IMR-90 (cell line): ENCODE results near the gene XRCC4. TPM values are rescaled to one million over a fixed set of nuclear protein-coding genes. Genes with fewer than 3 reads are reported as not detected.

ENCODE experiments used
- ATAC-seq: fragments of 200-7000 bp; cut with Tn5 transposase; 2 replicates; pipeline ENCODE4 v1.9.1; 2020; ENCODE audit warnings: low read depth, mild to moderate bottlenecking, moderate library complexity
- BruUV-seq: library from RNA; stranded (reverse); fragments of 400-500 nt; replicated peaks from 2 replicates; lab custom pipeline; 2021; lab: Mats Ljungman, UMichigan
- CTCF ChIA-PET: fragments of 300-600 bp; formaldehyde crosslinking; extraction: SDS; loops from one replicate; lab custom pipeline; 2021; ENCODE audit warnings: antibody characterized with exemption; lab: Yijun Ruan, JAX
- POLR2A ChIA-PET: fragments of 300-600 bp; sonication (Branson Sonifier 250); formaldehyde crosslinking; loops from one replicate; lab custom pipeline; 2022; ENCODE audit warnings: antibody characterized with exemption; ENCODE audit not compliant: unreplicated experiment; lab: Charles Lee
- DNase-seq: peaks from one replicate; pipeline ENCODE4 v3.0.0; 2013
- H2AFZ ChIP-seq: replicated peaks from 2 replicates; pipeline ENCODE3; 2013; ENCODE audit warnings: low read length, mild to moderate bottlenecking; ENCODE audit not compliant: poor library complexity
- H2AK5ac ChIP-seq: 2 replicates; pipeline ENCODE4 v1.6.1; 2013; ENCODE audit warnings: low read depth, low read length, inconsistent platforms
- H2AK9ac ChIP-seq: replicated peaks from 2 replicates; pipeline ENCODE3; 2013; ENCODE audit warnings: mild to moderate bottlenecking, low read depth, low read length, moderate library complexity; ENCODE audit not compliant: poor library complexity
- H2BK120ac ChIP-seq: 2 replicates; pipeline ENCODE4 v1.6.1; 2013; ENCODE audit warnings: low read depth, low read length, inconsistent platforms
- H2BK15ac ChIP-seq: 3 replicates; pipeline ENCODE4 v1.6.1; 2013; ENCODE audit warnings: low read depth, low read length, inconsistent platforms
- H2BK20ac ChIP-seq: 2 replicates; pipeline ENCODE4 v1.6.1; 2013; ENCODE audit warnings: low read depth, mild to moderate bottlenecking, inconsistent platforms, low read length, moderate library complexity
- H2BK5ac ChIP-seq: 2 replicates; pipeline ENCODE4 v1.6.1; 2013; ENCODE audit warnings: mild to moderate bottlenecking, low read depth, low read length, inconsistent platforms; ENCODE audit not compliant: poor library complexity, severe bottlenecking
- H3K14ac ChIP-seq: replicated peaks from 2 replicates; pipeline ENCODE4 v1.6.1; 2013; ENCODE audit warnings: low read depth, low read length, inconsistent platforms
- H3K18ac ChIP-seq: 2 replicates; pipeline ENCODE4 v1.6.1; 2013; ENCODE audit warnings: low read depth, low read length, control low read depth
- H3K23ac ChIP-seq: 2 replicates; pipeline ENCODE4 v1.6.1; 2013; ENCODE audit warnings: low read depth, low read length, inconsistent platforms
- H3K27ac ChIP-seq: 2 replicates; pipeline ENCODE4 v1.5.1; 2013; ENCODE audit warnings: mild to moderate bottlenecking, control low read depth, low read length; ENCODE audit not compliant: insufficient read depth
- H3K27me3 ChIP-seq: 2 replicates; pipeline ENCODE4 v1.6.1; 2013; ENCODE audit warnings: low read length; ENCODE audit not compliant: control insufficient read depth, insufficient read depth
- H3K36me3 ChIP-seq: 2 replicates; pipeline ENCODE4 v1.6.1; 2013; ENCODE audit warnings: low read length, mixed read lengths; ENCODE audit not compliant: control insufficient read depth, insufficient read depth
- H3K4ac ChIP-seq: 2 replicates; pipeline ENCODE4 v1.6.1; 2013; ENCODE audit warnings: low read depth, low read length, inconsistent platforms
- H3K4me1 ChIP-seq: 2 replicates; pipeline ENCODE4 v1.6.1; 2013; ENCODE audit warnings: low read length, mixed read lengths; ENCODE audit not compliant: control insufficient read depth, insufficient read depth
- H3K4me2 ChIP-seq: 2 replicates; pipeline ENCODE4 v1.6.1; 2013; ENCODE audit warnings: low read depth, mild to moderate bottlenecking, control low read depth, low read length, moderate library complexity
- H3K4me3 ChIP-seq: 2 replicates; pipeline ENCODE4 v1.5.1; 2013; ENCODE audit warnings: low read depth, mild to moderate bottlenecking, control low read depth, low read length, moderate library complexity; ENCODE audit not compliant: insufficient read depth
- H3K56ac ChIP-seq: 2 replicates; pipeline ENCODE4 v1.6.1; 2013; ENCODE audit warnings: low read length, inconsistent platforms; ENCODE audit not compliant: insufficient read depth; ENCODE audit errors: extremely low read depth
- H3K79me1 ChIP-seq, 2 experiments: 2 replicates each; pipeline ENCODE4 v1.6.1; 2013; ENCODE audit warnings: low read length in 2 of 2, inconsistent platforms in 1 of 2, low read depth in 1 of 2
- H3K9ac ChIP-seq: 2 replicates; pipeline ENCODE4 v1.6.1; 2013; ENCODE audit warnings: low read depth, low read length, control low read depth
- H3K9me1 ChIP-seq: 2 replicates; pipeline ENCODE4 v1.6.1; 2013; ENCODE audit warnings: low read length, inconsistent platforms; ENCODE audit not compliant: insufficient read depth
- H3K9me3 ChIP-seq: 2 replicates; pipeline ENCODE4 v1.6.1; 2013; ENCODE audit warnings: low read length; ENCODE audit not compliant: control insufficient read depth, insufficient read depth
- H4K20me1 ChIP-seq: 2 replicates; pipeline ENCODE4 v1.6.1; 2013; ENCODE audit warnings: low read length, inconsistent platforms; ENCODE audit not compliant: insufficient read depth
- H4K5ac ChIP-seq: 2 replicates; pipeline ENCODE4 v1.6.1; 2013; ENCODE audit warnings: mild to moderate bottlenecking, low read depth, low read length, control low read depth
- H4K8ac ChIP-seq, 2 experiments: 2 replicates each; pipeline ENCODE4 v1.6.1; 2013; ENCODE audit warnings: low read depth in 2 of 2, low read length in 2 of 2, control low read depth in 1 of 2, inconsistent platforms in 1 of 2
- H4K91ac ChIP-seq: 2 replicates; pipeline ENCODE4 v1.6.1; 2013; ENCODE audit warnings: low read depth, low read length, inconsistent platforms; ENCODE audit not compliant: insufficient read depth
- CHD1 ChIP-seq: IDR thresholded peaks from 2 replicates; pipeline ENCODE4 v1.6.1; 2012; ENCODE audit warnings: low read depth, low read length, improper control_type of control experiment
- NFE2L2 ChIP-seq: fragments of 150-350 bp; IDR thresholded peaks from 2 replicates; pipeline ENCODE4 v1.6.1; 2016; ENCODE audit warnings: low read depth, mild to moderate bottlenecking, low read length
- POLR2A ChIP-seq: IDR thresholded peaks from 2 replicates; pipeline ENCODE4 v1.6.1; 2012; ENCODE audit warnings: mild to moderate bottlenecking, low read depth, low read length
- SMC3 ChIP-seq: fragments of 150-350 bp; IDR thresholded peaks from 2 replicates; pipeline ENCODE4 v1.6.1; 2016; ENCODE audit warnings: low read depth, mild to moderate bottlenecking, antibody characterized with exemption, low read length, moderate library complexity
- dilution Hi-C: fragments of 300-500 bp; cut with HindIII; formaldehyde crosslinking; loops from one replicate; pipeline ENCODE4 v1.14.3; 2018; ENCODE audit warnings: low sequenced_read_pairs; ENCODE audit not compliant: unreplicated experiment
- in situ Hi-C: fragments of 300-500 bp; cut with MboI; formaldehyde crosslinking; loops from 3 replicates; pipeline ENCODE4 v1.14.3; 2019; ENCODE audit warnings: low sequenced_read_pairs, inconsistent platforms, mixed read lengths
- intact Hi-C: fragments of 100-400 bp; cut with micrococcal nuclease; formaldehyde crosslinking; loops from 2 replicates; pipeline ENCODE4 v1.10.0; 2022
- polyA plus RNA-seq, 3 experiments: library from polyadenylated mRNA; depleted of rRNA; stranded (reverse); fragments of >200 nt; gene quantifications; 2 replicates each; pipeline ENCODE4 v1.2.3, GENCODE V29; 2012; ENCODE audit warnings: low replicate concordance in 1 of 3
- total RNA-seq: library from RNA; depleted of rRNA; stranded (reverse); fragments of >200 nt; gene quantifications from 2 replicates; pipeline ENCODE4 v1.2.3, GENCODE V29; 2012

XRCC4 gene
- total and polyA plus RNA-seq, 2 of the 4 experiments (the other 2 are of a cell fraction), result 3.5 to 4.7 TPM

GRCh38 chr5:83172655-83173054 is 95.3 kb downstream of the XRCC4 start:
- Histone ChIP-seq H3K4me1 (no peaks in the 10 kb centered on the region), H2BK120ac (no peak overlapping the region), H2AK5ac (no peak overlapping the region), H3K9me1 (no peaks in the 10 kb centered on the region), H3K4me2 (no peak overlapping the region), H2BK15ac (no peak overlapping the region), H3K27ac (no peak overlapping the region), H2BK20ac (no peak overlapping the region), H3K4me3 (no peak overlapping the region), H3K4ac (no peak overlapping the region), H3K36me3 (no peaks in the 10 kb centered on the region), H3K56ac (no peak overlapping the region), H3K18ac (no peak overlapping the region), H2AFZ (no peak overlapping the region), H4K8ac (no peak overlapping the region), H2AK9ac (no peak overlapping the region), H4K20me1 (no peaks in the 10 kb centered on the region), H4K91ac (no peak overlapping the region), H2BK5ac (no peak overlapping the region), H3K9ac (no peak overlapping the region), H3K23ac (no peak overlapping the region), H3K9me3 (no peaks in the 10 kb centered on the region), H3K79me1 (no peaks in the 10 kb centered on the region), H3K14ac (no peak overlapping the region), H3K27me3 (no peaks in the 10 kb centered on the region), H4K5ac (no peak overlapping the region)
- CTCF ChIA-PET, result no interaction called here
- intact Hi-C loops, result no loop called here
- BruUV-seq, result no TSS peak
- ATAC-seq (no peak), DNase-seq (no peak)
- TF ChIP-seq POLR2A (no peak), NFE2L2 (no peak), SMC3 (no peak), CHD1 (no peak)
- in situ Hi-C loops, result no loop called here
- dilution Hi-C loops, result no loop called here
- POLR2A ChIA-PET, result no interaction called here
